ENCODE data around the gene ARFGEF2.

DNA sequence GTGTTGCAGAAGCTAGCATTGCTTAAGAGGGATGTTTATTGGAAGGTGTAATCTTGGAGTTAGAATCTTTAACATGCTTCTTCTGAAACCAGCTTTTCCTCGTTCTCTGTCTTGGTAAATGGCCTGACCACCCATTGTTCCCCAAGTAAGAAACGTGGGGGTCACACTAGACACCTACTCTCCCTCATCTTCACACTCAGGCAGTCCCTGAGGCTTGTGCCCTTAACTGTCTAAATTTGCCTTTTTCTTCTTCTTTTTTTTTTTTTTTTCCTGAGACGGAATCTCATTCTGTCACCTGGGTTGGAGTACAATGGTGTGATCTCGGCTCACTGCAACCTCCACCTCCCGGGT lies 16.2 kb upstream of the ARFGEF2 start:
- TF ChIP-seq, protein P1, sequence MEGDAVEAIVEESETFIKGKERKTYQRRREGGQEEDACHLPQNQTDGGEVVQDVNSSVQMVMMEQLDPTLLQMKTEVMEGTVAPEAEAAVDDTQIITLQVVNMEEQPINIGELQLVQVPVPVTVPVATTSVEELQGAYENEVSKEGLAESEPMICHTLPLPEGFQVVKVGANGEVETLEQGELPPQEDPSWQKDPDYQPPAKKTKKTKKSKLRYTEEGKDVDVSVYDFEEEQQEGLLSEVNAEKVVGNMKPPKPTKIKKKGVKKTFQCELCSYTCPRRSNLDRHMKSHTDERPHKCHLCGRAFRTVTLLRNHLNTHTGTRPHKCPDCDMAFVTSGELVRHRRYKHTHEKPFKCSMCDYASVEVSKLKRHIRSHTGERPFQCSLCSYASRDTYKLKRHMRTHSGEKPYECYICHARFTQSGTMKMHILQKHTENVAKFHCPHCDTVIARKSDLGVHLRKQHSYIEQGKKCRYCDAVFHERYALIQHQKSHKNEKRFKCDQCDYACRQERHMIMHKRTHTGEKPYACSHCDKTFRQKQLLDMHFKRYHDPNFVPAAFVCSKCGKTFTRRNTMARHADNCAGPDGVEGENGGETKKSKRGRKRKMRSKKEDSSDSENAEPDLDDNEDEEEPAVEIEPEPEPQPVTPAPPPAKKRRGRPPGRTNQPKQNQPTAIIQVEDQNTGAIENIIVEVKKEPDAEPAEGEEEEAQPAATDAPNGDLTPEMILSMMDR (IDR thresholded peaks at IDR 0.05): no peak
- no peak for TF ChIP-seq POLR2AphosphoS5 (IDR thresholded peaks at IDR 0.05)
- TF ChIP-seq POLR2A (IDR thresholded peaks at IDR 0.05): no peak
- no peak for TF ChIP-seq EP300 (IDR thresholded peaks at IDR 0.05)
